HEK293T (cell line): ENCODE measurements around the gene IPO13.

Source experiments
- ARNT ChIP-seq: fragments of 450-650 bp; IDR thresholded peaks from 2 replicates; pipeline ENCODE4 v1.6.1; 2017; ENCODE audit warnings: mild to moderate bottlenecking
- BHLHE40 ChIP-seq: fragments of 450-650 bp; IDR thresholded peaks from 2 replicates; pipeline ENCODE4 v1.6.1; 2016; ENCODE audit warnings: mild to moderate bottlenecking, moderate library complexity, borderline replicate concordance
- CTBP1 ChIP-seq: fragments of 450-650 bp; IDR thresholded peaks from 2 replicates; pipeline ENCODE4 v1.6.1; 2016; ENCODE audit warnings: borderline replicate concordance
- FOXA1 ChIP-seq: fragments of 450-650 bp; IDR thresholded peaks from 2 replicates; pipeline ENCODE4 v1.6.1; 2016; ENCODE audit warnings: mild to moderate bottlenecking
- FOXM1 ChIP-seq: fragments of 450-650 bp; IDR thresholded peaks from 2 replicates; pipeline ENCODE4 v1.6.1; 2017; ENCODE audit warnings: mild to moderate bottlenecking, borderline replicate concordance
- HDGF ChIP-seq: fragments of 450-650 bp; IDR thresholded peaks from 2 replicates; pipeline ENCODE4 v1.6.1; 2017; ENCODE audit warnings: antibody characterized with exemption, borderline replicate concordance
- L3MBTL2 ChIP-seq: fragments of 450-650 bp; conservative IDR thresholded peaks from 2 replicates; pipeline ENCODE4 v1.6.1; 2016; ENCODE audit warnings: mild to moderate bottlenecking
- LEF1 ChIP-seq: fragments of 450-650 bp; IDR thresholded peaks from 2 replicates; pipeline ENCODE4 v1.6.1; 2017; ENCODE audit warnings: mild to moderate bottlenecking, borderline replicate concordance
- NFRKB ChIP-seq: fragments of 450-650 bp; IDR thresholded peaks from 2 replicates; pipeline ENCODE4 v1.6.1; 2016; ENCODE audit warnings: mild to moderate bottlenecking, moderate library complexity
- SUZ12 ChIP-seq: fragments of 450-650 bp; IDR thresholded peaks from 2 replicates; pipeline ENCODE4 v1.6.1; 2016; ENCODE audit warnings: mild to moderate bottlenecking
- TF ChIP-seq, protein P1 (sequence below): fragments of 450-650 bp; IDR thresholded peaks from 2 replicates; pipeline ENCODE4 v1.6.1; 2016

DNA sequence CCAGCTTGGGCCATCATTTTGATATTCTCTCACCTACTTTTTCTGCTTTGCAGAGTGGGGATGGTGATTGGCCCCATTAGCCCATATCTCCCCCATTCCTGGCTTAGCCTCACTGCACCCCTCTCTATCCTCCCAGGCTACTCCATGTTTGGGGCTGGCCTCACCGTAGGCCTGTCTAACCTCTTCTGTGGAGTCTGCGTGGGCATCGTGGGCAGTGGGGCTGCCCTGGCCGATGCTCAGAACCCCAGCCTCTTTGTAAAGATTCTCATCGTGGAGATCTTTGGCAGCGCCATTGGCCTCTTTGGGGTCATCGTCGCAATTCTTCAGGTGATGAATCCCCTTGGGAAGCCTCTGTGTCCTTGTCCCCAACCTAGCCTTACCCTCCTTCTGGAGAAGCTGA lies 30.1 kb downstream of the IPO13 start:
- TF ChIP-seq BHLHE40 (no peak), FOXM1 (no peak), CTBP1 (no peak), HDGF (no peak), NFRKB (no peak), SUZ12 (no peak), FOXA1 (no peak), L3MBTL2 (no peak), LEF1 (no peak), ARNT (no peak)
- TF ChIP-seq, protein P1, sequence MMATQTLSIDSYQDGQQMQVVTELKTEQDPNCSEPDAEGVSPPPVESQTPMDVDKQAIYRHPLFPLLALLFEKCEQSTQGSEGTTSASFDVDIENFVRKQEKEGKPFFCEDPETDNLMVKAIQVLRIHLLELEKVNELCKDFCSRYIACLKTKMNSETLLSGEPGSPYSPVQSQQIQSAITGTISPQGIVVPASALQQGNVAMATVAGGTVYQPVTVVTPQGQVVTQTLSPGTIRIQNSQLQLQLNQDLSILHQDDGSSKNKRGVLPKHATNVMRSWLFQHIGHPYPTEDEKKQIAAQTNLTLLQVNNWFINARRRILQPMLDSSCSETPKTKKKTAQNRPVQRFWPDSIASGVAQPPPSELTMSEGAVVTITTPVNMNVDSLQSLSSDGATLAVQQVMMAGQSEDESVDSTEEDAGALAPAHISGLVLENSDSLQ: no peak
